Measurements from ENCODE around the gene PHACTR4. TPM values are rescaled to one million over a fixed set of nuclear protein-coding genes. Genes with fewer than 3 reads are reported as not detected.

The PHACTR4 gene
- total and polyA plus RNA-seq, 10 of the 15 experiments (the other 5 are each of a cell fraction or from before 2014, with no cell fraction given), result 8.9 to 34.2 (median 12.5) TPM

- no peak for TF ChIP-seq MXI1 (IDR thresholded peaks at IDR 0.05; ENCODE audit: low read depth, low read length)
Measured at GRCh38 chr1:28509705-28510272, 140.2 kb downstream of the PHACTR4 start (continued).

GRCh38 chr1:28510273-28510969 is 140.9 kb downstream of the PHACTR4 start:
- Histone ChIP-seq H3K4me3 (peak overlapping the region; percentile 84), H4K20me1 (ENCODE audit: control insufficient read depth, insufficient read depth) (peaks cover 5% of the 10 kb centered on the region)
- TF ChIP-seq, protein P1, sequence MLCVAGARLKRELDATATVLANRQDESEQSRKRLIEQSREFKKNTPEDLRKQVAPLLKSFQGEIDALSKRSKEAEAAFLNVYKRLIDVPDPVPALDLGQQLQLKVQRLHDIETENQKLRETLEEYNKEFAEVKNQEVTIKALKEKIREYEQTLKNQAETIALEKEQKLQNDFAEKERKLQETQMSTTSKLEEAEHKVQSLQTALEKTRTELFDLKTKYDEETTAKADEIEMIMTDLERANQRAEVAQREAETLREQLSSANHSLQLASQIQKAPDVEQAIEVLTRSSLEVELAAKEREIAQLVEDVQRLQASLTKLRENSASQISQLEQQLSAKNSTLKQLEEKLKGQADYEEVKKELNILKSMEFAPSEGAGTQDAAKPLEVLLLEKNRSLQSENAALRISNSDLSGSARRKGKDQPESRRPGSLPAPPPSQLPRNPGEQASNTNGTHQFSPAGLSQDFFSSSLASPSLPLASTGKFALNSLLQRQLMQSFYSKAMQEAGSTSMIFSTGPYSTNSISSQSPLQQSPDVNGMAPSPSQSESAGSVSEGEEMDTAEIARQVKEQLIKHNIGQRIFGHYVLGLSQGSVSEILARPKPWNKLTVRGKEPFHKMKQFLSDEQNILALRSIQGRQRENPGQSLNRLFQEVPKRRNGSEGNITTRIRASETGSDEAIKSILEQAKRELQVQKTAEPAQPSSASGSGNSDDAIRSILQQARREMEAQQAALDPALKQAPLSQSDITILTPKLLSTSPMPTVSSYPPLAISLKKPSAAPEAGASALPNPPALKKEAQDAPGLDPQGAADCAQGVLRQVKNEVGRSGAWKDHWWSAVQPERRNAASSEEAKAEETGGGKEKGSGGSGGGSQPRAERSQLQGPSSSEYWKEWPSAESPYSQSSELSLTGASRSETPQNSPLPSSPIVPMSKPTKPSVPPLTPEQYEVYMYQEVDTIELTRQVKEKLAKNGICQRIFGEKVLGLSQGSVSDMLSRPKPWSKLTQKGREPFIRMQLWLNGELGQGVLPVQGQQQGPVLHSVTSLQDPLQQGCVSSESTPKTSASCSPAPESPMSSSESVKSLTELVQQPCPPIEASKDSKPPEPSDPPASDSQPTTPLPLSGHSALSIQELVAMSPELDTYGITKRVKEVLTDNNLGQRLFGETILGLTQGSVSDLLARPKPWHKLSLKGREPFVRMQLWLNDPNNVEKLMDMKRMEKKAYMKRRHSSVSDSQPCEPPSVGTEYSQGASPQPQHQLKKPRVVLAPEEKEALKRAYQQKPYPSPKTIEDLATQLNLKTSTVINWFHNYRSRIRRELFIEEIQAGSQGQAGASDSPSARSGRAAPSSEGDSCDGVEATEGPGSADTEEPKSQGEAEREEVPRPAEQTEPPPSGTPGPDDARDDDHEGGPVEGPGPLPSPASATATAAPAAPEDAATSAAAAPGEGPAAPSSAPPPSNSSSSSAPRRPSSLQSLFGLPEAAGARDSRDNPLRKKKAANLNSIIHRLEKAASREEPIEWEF (IDR thresholded peaks at IDR 0.05; ENCODE audit: insufficient replicate concordance, low read depth, low read length), result peak; percentile 38
- TF ChIP-seq EED (IDR thresholded peaks at IDR 0.05; ENCODE audit: low read depth), result peak; percentile 40
- TF ChIP-seq IRF4 (IDR thresholded peaks at IDR 0.05; ENCODE audit: low read depth, low read length), result 0 out of 2 replicates have a peak, but pooled peaks have one; percentile 12
- TF ChIP-seq RAD51 (IDR thresholded peaks at IDR 0.05), result no peak
- TF ChIP-seq SMAD5 (IDR thresholded peaks at IDR 0.05; ENCODE audit: low read depth), result peak; percentile 68; the same call in 1 of the 2 replicates
- TF ChIP-seq FOXK2 (IDR thresholded peaks at IDR 0.05), result no peak
- peak; percentile 89 for TF ChIP-seq CBFB (IDR thresholded peaks at IDR 0.05; ENCODE audit: low read depth)
- TF ChIP-seq CREM (IDR thresholded peaks at IDR 0.05; ENCODE audit: low read depth), result peak; percentile 5; the same call in 1 of the 2 replicates
- peak; percentile 48; the same call in 1 of the 2 replicates for TF ChIP-seq YY1 (IDR thresholded peaks at IDR 0.05; ENCODE audit: low read depth, low read length)
- TF ChIP-seq, protein P2, sequence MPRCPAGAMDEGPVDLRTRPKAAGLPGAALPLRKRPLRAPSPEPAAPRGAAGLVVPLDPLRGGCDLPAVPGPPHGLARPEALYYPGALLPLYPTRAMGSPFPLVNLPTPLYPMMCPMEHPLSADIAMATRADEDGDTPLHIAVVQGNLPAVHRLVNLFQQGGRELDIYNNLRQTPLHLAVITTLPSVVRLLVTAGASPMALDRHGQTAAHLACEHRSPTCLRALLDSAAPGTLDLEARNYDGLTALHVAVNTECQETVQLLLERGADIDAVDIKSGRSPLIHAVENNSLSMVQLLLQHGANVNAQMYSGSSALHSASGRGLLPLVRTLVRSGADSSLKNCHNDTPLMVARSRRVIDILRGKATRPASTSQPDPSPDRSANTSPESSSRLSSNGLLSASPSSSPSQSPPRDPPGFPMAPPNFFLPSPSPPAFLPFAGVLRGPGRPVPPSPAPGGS (IDR thresholded peaks at IDR 0.05; ENCODE audit: borderline replicate concordance, insufficient read depth, low read depth, low read length, poor library complexity, severe bottlenecking), result peak; percentile 81

More at GRCh38 chr1:28510273-28510969, 140.9 kb downstream of the PHACTR4 start:
- no TSS peak for BruUV-seq (replicated peaks)
- ATAC-seq (peak; percentile 0; the same call in 2 of the 3 replicates), FAIRE-seq (no peak), DNase-seq (ENCODE audit: low read depth, low spot score) (no peak)
- ChIA-PET CTCF (interaction anchor here (0.6 to 8.9 kb wide), 9 partner anchors 10 to 275 kb away, joined by 3 to 58 read pairs (median 5); no protein-coding TSS in a partner anchor), SMC1A (ENCODE audit: uncharacterized antibody, unreplicated experiment) (interaction anchor here (1.0 to 4.0 kb wide), 5 partner anchors 70 to 151 kb away, joined by 3 to 28 read pairs (median 4); no protein-coding TSS in a partner anchor), RAD21 (ENCODE audit: unreplicated experiment) (interaction anchor here (0.5 to 2.8 kb wide), 7 partner anchors 14 to 262 kb away, joined by 3 to 8 read pairs (median 6); partner anchors contain the start of gene GMEB1), POLR2A (interaction anchor here (0.5 to 8.7 kb wide), 6 partner anchors 23 to 264 kb away, joined by 3 to 81 read pairs (median 4); no protein-coding TSS in a partner anchor)
- H3K27ac ChIP-seq (ENCODE audit: control insufficient read depth, insufficient read depth), result peak overlapping the region; percentile 94
- H3K36me3 ChIP-seq (ENCODE audit: control insufficient read depth in 2 of 2, insufficient read depth in 2 of 2, low read length in 1 of 2), result peaks cover 19 to 33% of the 10 kb centered on the region in 2 experiments
- H3K4me1 ChIP-seq (ENCODE audit: control insufficient read depth, insufficient read depth, low read length), result peaks cover 10% of the 10 kb centered on the region
- H2AFZ ChIP-seq (ENCODE audit: control insufficient read depth, low read depth, low read length), result no peak overlapping the region
- no peaks in the 10 kb centered on the region; the same call in 2 of the 3 replicates for H3K9me3 ChIP-seq (replicated peaks; ENCODE audit: control insufficient read depth, insufficient read depth, low read length)
- intact Hi-C loops (cut with micrococcal nuclease; ENCODE audit: unreplicated experiment), result loop anchor here (5.0 kb wide), 1 partner anchor 227 kb away; the partner anchor contains the start of gene YTHDF2
- no peaks in the 10 kb centered on the region for H3K27me3 ChIP-seq (replicated peaks in 1 of 2; ENCODE audit: control insufficient read depth in 2 of 2, insufficient read depth in 2 of 2, low read length in 1 of 2)
- H3K4me2 ChIP-seq (ENCODE audit: control insufficient read depth, insufficient read depth), result peak overlapping the region; percentile 94
- in situ Hi-C loops (cut with MboI), result no loop called here
- 21% methylated on average over 8 of the region's 8 CpGs for WGBS (ENCODE audit: insufficient coverage, insufficient replicate concordance, low lambda C conversion rate, missing lambda C conversion rate)
- H3K9ac ChIP-seq (ENCODE audit: control insufficient read depth, insufficient read depth, low read length), result peak overlapping the region; percentile 100
- H3K79me2 ChIP-seq (ENCODE audit: control insufficient read depth, insufficient read depth, low read length), result peaks cover 54% of the 10 kb centered on the region
